Smooth muscle cell (in vitro differentiated cells): Measurements from ENCODE around the gene HAT1. TPM values are rescaled to one million over a fixed set of nuclear protein-coding genes. Genes with fewer than 3 reads are reported as not detected.

ENCODE experiments used
- DNase-seq: peaks from one replicate; lab custom pipeline; 2025; ENCODE audit not compliant: unreplicated experiment; lab: John Stamatoyannopoulos, UW
- H2AFZ ChIP-seq: fragments of 200-600 bp; sonication (generic); 2 replicates; pipeline ENCODE4 v1.6.0; 2016; ENCODE audit warnings: antibody characterized with exemption, low read depth, mild to moderate bottlenecking
- H3F3A ChIP-seq: fragments of 200-600 bp; sonication (generic); 2 replicates; pipeline ENCODE4 v1.6.0; 2017; ENCODE audit warnings: antibody characterized with exemption, low read depth
- H3K27ac ChIP-seq: fragments of 200-600 bp; sonication (generic); 2 replicates; pipeline ENCODE4 v1.5.1; 2016; ENCODE audit warnings: low read depth, mild to moderate bottlenecking
- H3K27me3 ChIP-seq: fragments of 200-600 bp; sonication (generic); 2 replicates; pipeline ENCODE4 v1.6.1; 2016; ENCODE audit warnings: low read depth, mild to moderate bottlenecking
- H3K36me3 ChIP-seq: fragments of 200-600 bp; sonication (generic); 2 replicates; pipeline ENCODE4 v1.5.1; 2016; ENCODE audit warnings: low read depth
- H3K4me1 ChIP-seq: fragments of 200-600 bp; sonication (generic); 2 replicates; pipeline ENCODE4 v1.5.1; 2016; ENCODE audit warnings: low read depth
- H3K4me2 ChIP-seq: fragments of 200-600 bp; sonication (generic); 2 replicates; pipeline ENCODE4 v1.6.0; 2016; ENCODE audit warnings: mild to moderate bottlenecking
- H3K4me3 ChIP-seq: fragments of 200-600 bp; sonication (generic); 2 replicates; pipeline ENCODE4 v1.5.1; 2016; ENCODE audit warnings: mild to moderate bottlenecking
- H3K79me2 ChIP-seq: fragments of 200-600 bp; sonication (generic); 2 replicates; pipeline ENCODE4 v1.6.0; 2016; ENCODE audit warnings: low read depth, mild to moderate bottlenecking
- H3K9ac ChIP-seq: fragments of 200-600 bp; sonication (generic); 2 replicates; pipeline ENCODE4 v1.6.0; 2016; ENCODE audit warnings: low read depth
- H3K9me3 ChIP-seq: fragments of 200-600 bp; sonication (generic); replicated peaks from 2 replicates; pipeline ENCODE4 v1.5.1; 2016; ENCODE audit warnings: low read depth
- H4K20me1 ChIP-seq: fragments of 200-600 bp; sonication (generic); 2 replicates; pipeline ENCODE4 v1.6.0; 2016; ENCODE audit warnings: low read depth
- WGBS: methylation state at CpG from one replicate; pipeline ENCODE4 v1.1.7; 2016; ENCODE audit warnings: low lambda C conversion rate; 5-methylcytosine and 5-hydroxymethylcytosine counted together
- polyA plus RNA-seq: library from polyadenylated mRNA; unstranded; fragments of >200 nt; fragmentation: Nextera tagmentation; extraction: Ambion mirVana; gene quantifications from 2 replicates; pipeline ENCODE4 v1.2.1, GENCODE V29; 2016
- total RNA-seq: library from RNA; depleted of rRNA; stranded (reverse); fragments of >200 nt; gene quantifications from 2 replicates; pipeline ENCODE4 v1.2.3, GENCODE V29; 2014
- TF ChIP-seq, protein P1 (sequence below): fragments of 200-600 bp; sonication (generic); IDR thresholded peaks from 2 replicates; pipeline ENCODE4 v1.5.1; 2017; ENCODE audit warnings: borderline replicate concordance, mild to moderate bottlenecking, antibody characterized with exemption; ENCODE audit not compliant: insufficient read depth, poor library complexity, severe bottlenecking

HAT1 gene
- total and polyA plus RNA-seq, 2 experiments from 2014 or later, result 59.1 to 65.7 TPM

DNA sequence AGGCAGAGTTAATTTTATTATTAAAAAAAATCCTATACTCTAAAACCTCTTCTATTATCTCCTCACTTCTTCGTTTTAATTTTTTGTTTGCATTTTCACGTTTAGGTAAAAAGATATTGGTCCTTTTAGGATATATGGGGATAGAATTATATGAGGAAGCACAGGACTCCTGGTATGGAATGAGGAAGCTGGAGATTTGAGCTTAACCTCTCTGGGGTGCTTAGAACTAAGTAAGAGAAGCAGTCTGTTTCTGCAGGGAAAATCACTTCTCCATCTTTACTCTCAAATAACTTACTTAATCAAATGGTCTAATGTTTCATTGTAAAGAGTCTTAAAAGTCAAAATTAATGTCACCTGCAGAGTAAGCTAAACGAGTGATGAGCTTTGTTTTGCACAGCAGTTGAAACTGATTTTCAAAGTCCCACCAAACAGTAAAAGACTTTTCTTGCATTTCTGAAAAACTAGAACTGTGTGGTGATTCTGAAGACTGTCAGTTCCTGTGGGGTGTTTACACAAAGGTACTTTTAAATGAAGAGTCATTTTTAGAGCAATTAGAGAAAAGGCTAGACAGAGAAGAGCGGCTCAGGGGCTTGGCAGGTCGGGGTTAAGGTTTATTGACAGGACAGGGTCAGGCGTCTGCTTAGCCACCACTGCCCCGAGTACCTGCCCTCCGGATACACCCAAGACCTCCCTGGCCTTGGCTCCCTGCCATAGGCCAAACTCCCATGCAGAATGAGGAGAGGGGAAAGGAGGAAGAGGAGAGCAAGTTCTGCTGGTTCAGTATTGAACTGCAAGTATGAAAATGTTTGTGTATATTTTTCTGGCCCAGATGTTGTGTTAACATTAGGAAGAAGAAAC is 99.0 kb downstream of the HAT1 start:
- peak overlapping the region; percentile 29 for H3K4me2 ChIP-seq
- no peaks in the 10 kb centered on the region for H3K36me3 ChIP-seq
- no peaks in the 10 kb centered on the region for H3K27me3 ChIP-seq
- H3F3A ChIP-seq, result no peaks in the 10 kb centered on the region
- H3K27ac ChIP-seq, result no peak overlapping the region
- H4K20me1 ChIP-seq, result no peaks in the 10 kb centered on the region
- H3K4me1 ChIP-seq, result peaks cover 10% of the 10 kb centered on the region
- no peak for DNase-seq
- no peaks in the 10 kb centered on the region for H3K79me2 ChIP-seq
- H3K9me3 ChIP-seq, result no peaks in the 10 kb centered on the region
- H3K4me3 ChIP-seq, result no peak overlapping the region
- TF ChIP-seq, protein P1, sequence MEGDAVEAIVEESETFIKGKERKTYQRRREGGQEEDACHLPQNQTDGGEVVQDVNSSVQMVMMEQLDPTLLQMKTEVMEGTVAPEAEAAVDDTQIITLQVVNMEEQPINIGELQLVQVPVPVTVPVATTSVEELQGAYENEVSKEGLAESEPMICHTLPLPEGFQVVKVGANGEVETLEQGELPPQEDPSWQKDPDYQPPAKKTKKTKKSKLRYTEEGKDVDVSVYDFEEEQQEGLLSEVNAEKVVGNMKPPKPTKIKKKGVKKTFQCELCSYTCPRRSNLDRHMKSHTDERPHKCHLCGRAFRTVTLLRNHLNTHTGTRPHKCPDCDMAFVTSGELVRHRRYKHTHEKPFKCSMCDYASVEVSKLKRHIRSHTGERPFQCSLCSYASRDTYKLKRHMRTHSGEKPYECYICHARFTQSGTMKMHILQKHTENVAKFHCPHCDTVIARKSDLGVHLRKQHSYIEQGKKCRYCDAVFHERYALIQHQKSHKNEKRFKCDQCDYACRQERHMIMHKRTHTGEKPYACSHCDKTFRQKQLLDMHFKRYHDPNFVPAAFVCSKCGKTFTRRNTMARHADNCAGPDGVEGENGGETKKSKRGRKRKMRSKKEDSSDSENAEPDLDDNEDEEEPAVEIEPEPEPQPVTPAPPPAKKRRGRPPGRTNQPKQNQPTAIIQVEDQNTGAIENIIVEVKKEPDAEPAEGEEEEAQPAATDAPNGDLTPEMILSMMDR, result no peak
- no peak overlapping the region for H3K9ac ChIP-seq
- H2AFZ ChIP-seq, result peak overlapping the region; percentile 29
- 56% methylated on average over 8 of the region's 8 CpGs for WGBS

DNA sequence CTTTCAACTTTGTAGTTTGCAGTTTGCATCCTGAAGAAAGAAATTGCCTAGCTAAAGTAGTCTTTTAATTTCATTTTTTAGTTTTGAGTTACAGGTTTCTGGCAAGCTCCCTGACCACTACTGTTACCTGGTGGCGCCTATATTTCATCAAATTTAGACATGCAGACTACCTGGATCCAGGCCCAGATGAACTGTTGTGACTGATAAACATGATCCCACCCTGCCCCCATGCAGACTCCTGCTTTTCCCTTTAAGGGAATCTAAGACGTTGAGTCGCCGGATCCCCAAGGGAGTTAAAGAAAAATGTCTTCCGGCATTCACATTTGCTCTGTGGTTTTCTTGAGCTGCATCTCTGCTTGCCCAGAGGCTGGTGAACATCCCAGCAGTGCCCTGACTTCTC is 99.7 kb downstream of the HAT1 start:
- Histone ChIP-seq H2AFZ (peak overlapping the region; percentile 29), H3K4me1 (peaks cover 10% of the 10 kb centered on the region), H3K9me3 (no peaks in the 10 kb centered on the region), H3K27me3 (no peaks in the 10 kb centered on the region), H3K9ac (no peak overlapping the region), H3F3A (no peaks in the 10 kb centered on the region), H4K20me1 (no peaks in the 10 kb centered on the region), H3K79me2 (no peaks in the 10 kb centered on the region), H3K4me3 (no peak overlapping the region), H3K27ac (no peak overlapping the region), H3K4me2 (peak overlapping the region; percentile 29), H3K36me3 (no peaks in the 10 kb centered on the region)
- 51% methylated on average over 5 of the region's 5 CpGs for WGBS
- DNase-seq, result no peak
- TF ChIP-seq, protein P1, result no peak

DNA sequence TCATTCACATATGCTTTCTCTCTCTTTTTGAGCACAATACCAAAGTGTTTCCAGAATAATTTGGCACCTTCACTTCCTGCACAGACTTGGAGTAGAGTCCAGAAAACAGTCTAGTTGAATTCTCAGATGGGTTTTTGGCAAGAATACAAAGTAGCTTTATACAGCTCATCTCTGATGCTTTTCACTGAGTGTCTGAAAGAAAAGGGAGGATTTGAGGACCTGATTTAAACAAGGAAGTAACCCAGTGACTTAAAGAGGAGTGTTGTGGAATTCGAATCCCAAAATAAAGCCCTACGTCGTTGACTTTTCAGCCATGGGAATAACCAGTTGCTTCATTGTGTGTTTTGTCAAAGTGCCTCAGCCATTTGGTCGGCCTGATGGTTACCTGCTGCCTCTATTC is 109.3 kb downstream of the HAT1 start:
- H3K4me2 ChIP-seq, result no peak overlapping the region
- no peaks in the 10 kb centered on the region for H3K27me3 ChIP-seq
- DNase-seq, result no peak
- H3K79me2 ChIP-seq, result no peaks in the 10 kb centered on the region
- H3K4me1 ChIP-seq, result peaks cover 9% of the 10 kb centered on the region
- TF ChIP-seq, protein P1, result no peak
- no peak overlapping the region for H3K27ac ChIP-seq
- no peak overlapping the region for H3K4me3 ChIP-seq
- WGBS, result 84% methylated on average over 4 of the region's 4 CpGs
- no peak overlapping the region for H2AFZ ChIP-seq
- no peaks in the 10 kb centered on the region for H3K36me3 ChIP-seq
- H3K9ac ChIP-seq, result no peak overlapping the region
- H3K9me3 ChIP-seq, result no peaks in the 10 kb centered on the region
- no peaks in the 10 kb centered on the region for H4K20me1 ChIP-seq
- H3F3A ChIP-seq, result no peaks in the 10 kb centered on the region

Other genes starting within 250 kb of the HAT1 start
- 205 and 236 TPM in 2 replicates for gene DYNC1I2, start 235.0 kb upstream of the HAT1 start, total RNA-seq
- 66.1 and 75.4 TPM in 2 replicates for gene DYNC1I2, start 235.0 kb upstream of the HAT1 start, polyA plus RNA-seq
- gene SLC25A12, start 28.2 kb upstream of the HAT1 start, total RNA-seq, result 22.3 and 22.4 TPM in 2 replicates
- 10.5 and 11.2 TPM in 2 replicates for gene SLC25A12, start 28.2 kb upstream of the HAT1 start, polyA plus RNA-seq
- 5.7 and 5.9 TPM in 2 replicates for gene METAP1D, start 77.5 kb downstream of the HAT1 start, total RNA-seq
- gene METAP1D, start 77.5 kb downstream of the HAT1 start, polyA plus RNA-seq, result 3.6 and 7.5 TPM in 2 replicates
- 2.0 and 3.5 TPM in 2 replicates for gene DLX1, start 163.0 kb downstream of the HAT1 start, total RNA-seq
- 3.3 and 8.0 TPM in 2 replicates for gene DLX1, start 163.0 kb downstream of the HAT1 start, polyA plus RNA-seq
- gene DLX2, start 180.4 kb downstream of the HAT1 start, total RNA-seq, result 1.9 and 3.6 TPM in 2 replicates
- 1.9 and 8.5 TPM in 2 replicates for gene DLX2, start 180.4 kb downstream of the HAT1 start, polyA plus RNA-seq